Stimulated activated naive CD8-positive, alpha-beta T cell treated with anti-CD3 and anti-CD28 coated beads, Interleukin-15, Interleukin-2, amounts not matched to agents 100 ng/mL and 50 ng/mL, for 24 hours (primary cell): Measurements from ENCODE around the gene TP53BP1.
A peak's percentile ranks its signal among the peaks of the same experiment; 100 is the strongest.

Experiments
- H3K27ac Mint-ChIP-seq: one replicate; pipeline ENCODE4 v1.8.0; 2021; ENCODE audit warnings: mild to moderate bottlenecking, mixed read lengths
- H3K27me3 Mint-ChIP-seq: one replicate; pipeline ENCODE4 v1.8.0; 2021; ENCODE audit warnings: mixed read lengths
- H3K36me3 Mint-ChIP-seq: one replicate; pipeline ENCODE4 v1.8.0; 2021; ENCODE audit warnings: low read depth, mixed read lengths
- H3K4me1 Mint-ChIP-seq: one replicate; pipeline ENCODE4 v1.8.0; 2021; ENCODE audit warnings: low read depth, mixed read lengths
- H3K4me3 Mint-ChIP-seq: one replicate; pipeline ENCODE4 v1.8.0; 2021; ENCODE audit warnings: mild to moderate bottlenecking, mixed read lengths
- H3K9me3 Mint-ChIP-seq: one replicate; pipeline ENCODE4 v1.8.0; 2021; ENCODE audit warnings: mixed read lengths

Gene TP53BP1

GRCh38 chr15:43483297-43484128, 9.4 kb downstream of the TP53BP1 start:
- H3K27ac Mint-ChIP-seq: no peak overlapping the region
- no peaks in the 10 kb centered on the region for H3K9me3 Mint-ChIP-seq
- no peaks in the 10 kb centered on the region for H3K27me3 Mint-ChIP-seq
- peaks cover 3% of the 10 kb centered on the region for H3K4me1 Mint-ChIP-seq
- H3K4me3 Mint-ChIP-seq: no peak overlapping the region
- H3K36me3 Mint-ChIP-seq: peaks cover 41% of the 10 kb centered on the region

GRCh38 chr15:43473885-43474284, 19.1 kb downstream of the TP53BP1 start:
- Mint-ChIP-seq H3K4me3 (no peak overlapping the region), H3K4me1 (no peaks in the 10 kb centered on the region), H3K27me3 (no peaks in the 10 kb centered on the region), H3K27ac (no peak overlapping the region), H3K9me3 (no peaks in the 10 kb centered on the region), H3K36me3 (peaks cover 71% of the 10 kb centered on the region)

- Mint-ChIP-seq H3K4me1 (no peaks in the 10 kb centered on the region), H3K9me3 (no peaks in the 10 kb centered on the region), H3K27ac (no peak overlapping the region), H3K36me3 (peaks cover 60% of the 10 kb centered on the region), H3K4me3 (no peak overlapping the region), H3K27me3 (no peaks in the 10 kb centered on the region)
Measured at GRCh38 chr15:43471975-43472374, 21.0 kb downstream of the TP53BP1 start.

GRCh38 chr15:43469867-43470266, 23.1 kb downstream of the TP53BP1 start:
- H3K9me3 Mint-ChIP-seq: no peaks in the 10 kb centered on the region
- no peaks in the 10 kb centered on the region for H3K4me1 Mint-ChIP-seq
- H3K36me3 Mint-ChIP-seq: peaks cover 59% of the 10 kb centered on the region
- H3K27ac Mint-ChIP-seq: no peak overlapping the region
- no peaks in the 10 kb centered on the region for H3K27me3 Mint-ChIP-seq
- no peak overlapping the region for H3K4me3 Mint-ChIP-seq

- no peak overlapping the region for H3K27ac Mint-ChIP-seq
- H3K27me3 Mint-ChIP-seq: no peaks in the 10 kb centered on the region
- H3K4me3 Mint-ChIP-seq: no peak overlapping the region
- H3K4me1 Mint-ChIP-seq: no peaks in the 10 kb centered on the region
- peaks cover 52% of the 10 kb centered on the region for H3K36me3 Mint-ChIP-seq
- H3K9me3 Mint-ChIP-seq: no peaks in the 10 kb centered on the region
Measured at GRCh38 chr15:43465100-43465499, 27.9 kb downstream of the TP53BP1 start.

- peaks cover 46% of the 10 kb centered on the region for H3K36me3 Mint-ChIP-seq
- H3K27me3 Mint-ChIP-seq: no peaks in the 10 kb centered on the region
- H3K9me3 Mint-ChIP-seq: no peaks in the 10 kb centered on the region
- H3K4me1 Mint-ChIP-seq: no peaks in the 10 kb centered on the region
- no peak overlapping the region for H3K4me3 Mint-ChIP-seq
- no peak overlapping the region for H3K27ac Mint-ChIP-seq
Measured at GRCh38 chr15:43463998-43464397, 29.0 kb downstream of the TP53BP1 start.

- no peak overlapping the region for H3K27ac Mint-ChIP-seq
- H3K9me3 Mint-ChIP-seq: no peaks in the 10 kb centered on the region
- no peaks in the 10 kb centered on the region for H3K4me1 Mint-ChIP-seq
- H3K36me3 Mint-ChIP-seq: peaks cover 41% of the 10 kb centered on the region
- no peak overlapping the region for H3K4me3 Mint-ChIP-seq
- no peaks in the 10 kb centered on the region for H3K27me3 Mint-ChIP-seq
Measured at GRCh38 chr15:43463507-43463906, 29.4 kb downstream of the TP53BP1 start.

- no peaks in the 10 kb centered on the region for H3K27me3 Mint-ChIP-seq
- H3K4me3 Mint-ChIP-seq: no peak overlapping the region
- peaks cover 24% of the 10 kb centered on the region for H3K36me3 Mint-ChIP-seq
- H3K27ac Mint-ChIP-seq: no peak overlapping the region
- H3K9me3 Mint-ChIP-seq: no peaks in the 10 kb centered on the region
- peaks cover 14% of the 10 kb centered on the region for H3K4me1 Mint-ChIP-seq
Measured at GRCh38 chr15:43449981-43450380, 43.0 kb downstream of the TP53BP1 start.

GRCh38 chr15:43446344-43446743, 46.6 kb downstream of the TP53BP1 start:
- H3K36me3 Mint-ChIP-seq: peaks cover 22% of the 10 kb centered on the region
- peaks cover 21% of the 10 kb centered on the region for H3K4me1 Mint-ChIP-seq
- no peaks in the 10 kb centered on the region for H3K9me3 Mint-ChIP-seq
- no peak overlapping the region for H3K4me3 Mint-ChIP-seq
- H3K27ac Mint-ChIP-seq: no peak overlapping the region
- no peaks in the 10 kb centered on the region for H3K27me3 Mint-ChIP-seq

GRCh38 chr15:43441316-43441715, 51.6 kb downstream of the TP53BP1 start:
- Mint-ChIP-seq H3K27ac (peak overlapping the region; percentile 90), H3K4me3 (no peak overlapping the region), H3K36me3 (peaks cover 37% of the 10 kb centered on the region), H3K4me1 (peaks cover 14% of the 10 kb centered on the region), H3K27me3 (no peaks in the 10 kb centered on the region), H3K9me3 (no peaks in the 10 kb centered on the region)

- Mint-ChIP-seq H3K4me1 (peaks cover 13% of the 10 kb centered on the region), H3K27me3 (no peaks in the 10 kb centered on the region), H3K4me3 (peak overlapping the region; percentile 52), H3K36me3 (peaks cover 35% of the 10 kb centered on the region), H3K27ac (peak overlapping the region; percentile 90), H3K9me3 (no peaks in the 10 kb centered on the region)
Measured at GRCh38 chr15:43440721-43441281, 52.2 kb downstream of the TP53BP1 start.

- no peak overlapping the region for H3K4me3 Mint-ChIP-seq
- no peaks in the 10 kb centered on the region for H3K9me3 Mint-ChIP-seq
- no peak overlapping the region for H3K27ac Mint-ChIP-seq
- no peaks in the 10 kb centered on the region for H3K27me3 Mint-ChIP-seq
- peaks cover 24% of the 10 kb centered on the region for H3K36me3 Mint-ChIP-seq
- peaks cover 13% of the 10 kb centered on the region for H3K4me1 Mint-ChIP-seq
Measured at GRCh38 chr15:43439268-43439667, 53.7 kb downstream of the TP53BP1 start.

- Mint-ChIP-seq H3K4me1 (peaks cover 7% of the 10 kb centered on the region), H3K9me3 (no peaks in the 10 kb centered on the region), H3K27me3 (no peaks in the 10 kb centered on the region), H3K4me3 (no peak overlapping the region), H3K27ac (no peak overlapping the region), H3K36me3 (peaks cover 41% of the 10 kb centered on the region)
Measured at GRCh38 chr15:43436395-43436794, 56.6 kb downstream of the TP53BP1 start.

GRCh38 chr15:43434446-43434845, 58.5 kb downstream of the TP53BP1 start:
- Mint-ChIP-seq H3K9me3 (no peaks in the 10 kb centered on the region), H3K27me3 (no peaks in the 10 kb centered on the region), H3K4me1 (no peaks in the 10 kb centered on the region), H3K4me3 (no peak overlapping the region), H3K27ac (no peak overlapping the region), H3K36me3 (peaks cover 37% of the 10 kb centered on the region)

- Mint-ChIP-seq H3K9me3 (no peaks in the 10 kb centered on the region), H3K27me3 (no peaks in the 10 kb centered on the region), H3K36me3 (peaks cover 37% of the 10 kb centered on the region), H3K27ac (no peak overlapping the region), H3K4me3 (no peak overlapping the region), H3K4me1 (no peaks in the 10 kb centered on the region)
Measured at GRCh38 chr15:43433661-43434303, 59.2 kb downstream of the TP53BP1 start.
